ENCODE results near the gene CDC42BPG.

DNA sequence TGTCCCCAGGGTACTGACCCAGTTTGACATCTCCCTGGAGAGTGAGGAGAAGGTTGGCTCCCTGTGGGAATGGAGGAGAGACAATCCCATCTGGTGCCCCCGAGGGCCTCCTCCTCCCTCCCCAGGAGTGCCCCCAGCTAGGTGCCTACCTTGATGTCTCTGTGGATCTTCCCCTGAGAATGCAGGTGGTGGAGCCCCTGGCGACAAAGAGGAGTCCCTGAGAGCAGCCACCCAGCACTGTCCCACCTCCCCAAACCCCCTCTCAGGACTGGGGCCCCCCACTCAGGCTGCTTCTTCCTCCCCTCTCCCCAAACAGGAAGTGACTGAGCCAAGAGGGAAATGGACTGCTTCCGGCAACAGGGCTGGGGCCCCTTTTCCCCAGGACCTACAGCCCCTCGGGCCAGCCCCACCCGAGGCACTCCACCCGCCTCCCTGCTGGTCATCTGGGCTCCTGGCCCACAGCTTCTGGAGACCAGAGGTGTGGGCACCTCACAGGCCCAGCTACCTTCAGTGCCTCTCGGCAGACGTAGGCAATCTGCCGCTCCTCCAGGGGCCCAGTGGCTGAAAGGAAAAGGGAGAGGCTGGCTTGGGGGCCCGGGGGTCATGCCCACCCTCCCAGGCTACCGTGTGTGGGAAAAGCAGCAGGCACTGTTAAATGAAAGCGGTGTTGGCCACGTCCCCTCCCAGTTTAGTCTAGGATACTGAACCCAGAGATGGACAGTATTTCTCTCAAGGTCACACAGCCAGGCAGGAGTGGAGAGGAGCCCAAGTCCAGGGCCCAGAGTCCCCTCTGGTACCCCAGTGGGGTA lies 42.7 kb downstream of the CDC42BPG start:
- TF ChIP-seq, protein P1, sequence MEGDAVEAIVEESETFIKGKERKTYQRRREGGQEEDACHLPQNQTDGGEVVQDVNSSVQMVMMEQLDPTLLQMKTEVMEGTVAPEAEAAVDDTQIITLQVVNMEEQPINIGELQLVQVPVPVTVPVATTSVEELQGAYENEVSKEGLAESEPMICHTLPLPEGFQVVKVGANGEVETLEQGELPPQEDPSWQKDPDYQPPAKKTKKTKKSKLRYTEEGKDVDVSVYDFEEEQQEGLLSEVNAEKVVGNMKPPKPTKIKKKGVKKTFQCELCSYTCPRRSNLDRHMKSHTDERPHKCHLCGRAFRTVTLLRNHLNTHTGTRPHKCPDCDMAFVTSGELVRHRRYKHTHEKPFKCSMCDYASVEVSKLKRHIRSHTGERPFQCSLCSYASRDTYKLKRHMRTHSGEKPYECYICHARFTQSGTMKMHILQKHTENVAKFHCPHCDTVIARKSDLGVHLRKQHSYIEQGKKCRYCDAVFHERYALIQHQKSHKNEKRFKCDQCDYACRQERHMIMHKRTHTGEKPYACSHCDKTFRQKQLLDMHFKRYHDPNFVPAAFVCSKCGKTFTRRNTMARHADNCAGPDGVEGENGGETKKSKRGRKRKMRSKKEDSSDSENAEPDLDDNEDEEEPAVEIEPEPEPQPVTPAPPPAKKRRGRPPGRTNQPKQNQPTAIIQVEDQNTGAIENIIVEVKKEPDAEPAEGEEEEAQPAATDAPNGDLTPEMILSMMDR (IDR thresholded peaks at IDR 0.05; ENCODE audit: low read length), result no peak
- TF ChIP-seq EZH2 (optimal IDR thresholded peaks at IDR 0.05; ENCODE audit: low read depth, low read length) (no peak), EZH2phosphoT487 (IDR thresholded peaks at IDR 0.05; ENCODE audit: low read length) (no peak)
